ENCODE measurements around the gene SLC7A1.

SLC7A1 gene

GRCh38 chr13:29523199-29523961 lies 72.1 kb downstream of the SLC7A1 start:
- Histone ChIP-seq H3K27me3 (no peaks in the 10 kb centered on the region), H3K4me3 (ENCODE audit: low read depth, low read length) (no peak overlapping the region), H3K36me3 (peaks cover 82% of the 10 kb centered on the region), H3K4me1 (peaks cover 12% of the 10 kb centered on the region), H3K9me3 (no peaks in the 10 kb centered on the region)
- TF ChIP-seq CTCF (IDR thresholded peaks at IDR 0.05; ENCODE audit: low read depth, low read length) = no peak
- no peak for DNase-seq

GRCh38 chr13:29522044-29522685 lies 73.3 kb downstream of the SLC7A1 start:
- Histone ChIP-seq H3K27me3 (no peaks in the 10 kb centered on the region), H3K9me3 (no peaks in the 10 kb centered on the region), H3K4me1 (peaks cover 12% of the 10 kb centered on the region), H3K4me3 (ENCODE audit: low read depth, low read length) (no peak overlapping the region), H3K36me3 (peaks cover 82% of the 10 kb centered on the region)
- TF ChIP-seq CTCF (IDR thresholded peaks at IDR 0.05; ENCODE audit: low read depth, low read length) = 0 out of 2 replicates have a peak, but pooled peaks have one; percentile 1
- DNase-seq = peak; percentile 73

GRCh38 chr13:29521336-29521735 lies 74.2 kb downstream of the SLC7A1 start:
- Histone ChIP-seq H3K4me3 (ENCODE audit: low read depth, low read length) (no peak overlapping the region), H3K36me3 (peaks cover 80% of the 10 kb centered on the region), H3K4me1 (peaks cover 12% of the 10 kb centered on the region), H3K9me3 (no peaks in the 10 kb centered on the region), H3K27me3 (no peaks in the 10 kb centered on the region)
- no peak for DNase-seq
- TF ChIP-seq CTCF (IDR thresholded peaks at IDR 0.05; ENCODE audit: low read depth, low read length) = no peak

- no peak for DNase-seq
- H3K36me3 ChIP-seq = peaks cover 81% of the 10 kb centered on the region
- H3K27me3 ChIP-seq = no peaks in the 10 kb centered on the region
- no peak for TF ChIP-seq CTCF (IDR thresholded peaks at IDR 0.05; ENCODE audit: low read depth, low read length)
- H3K9me3 ChIP-seq = no peaks in the 10 kb centered on the region
- peaks cover 13% of the 10 kb centered on the region for H3K4me1 ChIP-seq
- H3K4me3 ChIP-seq (ENCODE audit: low read depth, low read length) = no peak overlapping the region
Observed at GRCh38 chr13:29520671-29521070, 74.8 kb downstream of the SLC7A1 start.

GRCh38 chr13:29519921-29520320 lies 75.6 kb downstream of the SLC7A1 start:
- no peaks in the 10 kb centered on the region for H3K27me3 ChIP-seq
- H3K9me3 ChIP-seq = no peaks in the 10 kb centered on the region
- H3K4me1 ChIP-seq = peaks cover 20% of the 10 kb centered on the region
- no peak overlapping the region for H3K4me3 ChIP-seq (ENCODE audit: low read depth, low read length)
- no peak for TF ChIP-seq CTCF (IDR thresholded peaks at IDR 0.05; ENCODE audit: low read depth, low read length)
- DNase-seq = no peak
- peaks cover 87% of the 10 kb centered on the region for H3K36me3 ChIP-seq

- Histone ChIP-seq H3K27me3 (no peaks in the 10 kb centered on the region), H3K36me3 (peaks cover 87% of the 10 kb centered on the region), H3K4me3 (ENCODE audit: low read depth, low read length) (no peak overlapping the region), H3K9me3 (no peaks in the 10 kb centered on the region), H3K4me1 (peaks cover 33% of the 10 kb centered on the region)
- no peak for DNase-seq
- TF ChIP-seq CTCF (IDR thresholded peaks at IDR 0.05; ENCODE audit: low read depth, low read length) = no peak
Observed at GRCh38 chr13:29516880-29517279, 78.6 kb downstream of the SLC7A1 start.
